Measurements from ENCODE around the gene ZNF488.

ZNF488 gene

DNA sequence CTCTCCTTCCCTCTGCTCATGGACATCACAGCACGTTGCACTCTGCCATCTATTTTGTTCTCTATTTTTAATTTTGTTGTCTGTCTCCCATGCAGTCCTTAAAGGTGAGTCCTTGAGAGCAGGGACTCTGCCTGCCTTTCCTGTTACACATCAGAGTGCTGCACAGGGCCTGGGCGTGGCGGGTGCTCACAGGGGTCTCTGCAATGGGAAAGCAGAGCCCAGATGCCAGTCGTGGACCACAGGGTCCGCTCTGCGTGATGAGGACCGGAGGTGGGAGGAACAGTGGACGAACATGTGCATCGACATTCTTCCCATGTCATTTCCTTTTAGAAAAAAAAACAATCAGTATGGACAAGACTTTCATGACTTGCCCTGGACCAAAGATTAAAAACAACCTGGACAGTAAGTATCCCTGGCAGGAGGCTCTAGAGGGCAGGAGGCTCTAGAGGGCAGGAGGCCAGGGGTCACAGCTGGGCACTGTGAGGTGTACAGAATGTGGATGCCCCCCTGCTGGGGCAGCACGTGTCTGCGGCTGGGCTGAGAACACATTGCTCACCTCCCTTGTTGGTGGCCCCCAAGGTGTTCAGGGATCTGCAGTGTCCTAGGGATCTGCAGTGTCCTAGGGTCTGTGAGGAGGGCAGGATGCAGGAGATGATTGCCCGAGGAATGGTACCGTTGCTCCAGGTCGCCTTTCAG is 29.6 kb upstream of the ZNF488 start:
- H3K27ac Mint-ChIP-seq = no peak overlapping the region
- H3K36me3 Mint-ChIP-seq = no peaks in the 10 kb centered on the region
- H3K9me3 Mint-ChIP-seq = no peaks in the 10 kb centered on the region
- H3K4me1 Mint-ChIP-seq = no peaks in the 10 kb centered on the region
- H3K27me3 Mint-ChIP-seq = no peaks in the 10 kb centered on the region
- no peak overlapping the region for H3K4me3 Mint-ChIP-seq

- Mint-ChIP-seq H3K4me3 (no peak overlapping the region), H3K27ac (no peak overlapping the region), H3K4me1 (no peaks in the 10 kb centered on the region), H3K9me3 (no peaks in the 10 kb centered on the region), H3K36me3 (no peaks in the 10 kb centered on the region), H3K27me3 (no peaks in the 10 kb centered on the region)
These were observed 28.8 kb upstream of the ZNF488 start for GRCh38 chr10:47412869-47413268.

DNA sequence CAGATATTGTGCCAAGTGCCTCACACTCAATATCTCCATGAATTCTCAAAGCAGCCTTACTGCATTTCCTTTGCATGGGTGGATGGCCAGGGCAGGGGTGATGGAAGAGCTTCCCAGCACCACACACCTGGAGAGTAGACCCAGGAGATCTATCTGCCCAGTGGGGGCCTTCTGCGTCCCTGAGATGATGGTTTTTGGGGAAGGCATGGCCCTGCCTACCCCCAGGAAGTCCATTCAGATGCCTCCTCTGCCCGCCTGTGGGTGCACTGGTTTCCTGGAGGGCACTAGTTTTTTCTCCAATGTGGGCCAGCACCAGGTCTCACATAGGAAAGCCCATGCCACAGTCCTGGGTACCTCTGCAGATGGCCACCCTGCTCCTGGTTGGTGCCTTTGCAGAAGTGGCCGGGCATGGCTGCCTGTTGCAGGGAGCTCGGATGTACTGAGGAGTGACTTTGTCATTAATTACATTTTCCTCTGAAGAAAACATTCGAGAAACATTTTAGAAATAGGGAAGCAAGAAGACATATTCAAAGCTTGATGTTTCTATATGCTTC is 28.2 kb upstream of the ZNF488 start:
- Mint-ChIP-seq H3K36me3 (no peaks in the 10 kb centered on the region), H3K27ac (no peak overlapping the region), H3K4me3 (no peak overlapping the region), H3K9me3 (no peaks in the 10 kb centered on the region), H3K27me3 (no peaks in the 10 kb centered on the region), H3K4me1 (no peaks in the 10 kb centered on the region)

DNA sequence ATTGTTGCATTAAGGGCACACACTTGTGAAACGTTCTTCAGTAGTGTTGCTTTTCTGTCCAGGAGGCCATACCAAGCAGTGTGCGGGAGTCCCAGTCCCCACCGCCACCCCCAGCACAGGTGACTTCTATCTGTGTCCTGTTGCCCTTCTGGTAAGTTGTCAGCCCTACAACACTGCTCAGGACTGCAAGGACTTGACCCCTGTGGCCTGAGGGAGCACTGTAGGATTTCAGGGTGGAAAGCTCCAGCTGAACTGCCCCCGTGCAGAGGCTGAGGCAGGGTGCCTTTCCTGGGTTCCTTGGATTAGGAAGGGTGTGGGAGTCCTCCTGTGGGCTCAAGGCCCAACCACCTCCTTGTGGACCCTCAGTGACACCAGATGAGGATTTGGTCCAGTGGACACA is 26.8 kb upstream of the ZNF488 start:
- Mint-ChIP-seq H3K27me3 (no peaks in the 10 kb centered on the region), H3K4me1 (no peaks in the 10 kb centered on the region), H3K4me3 (no peak overlapping the region), H3K9me3 (no peaks in the 10 kb centered on the region), H3K27ac (no peak overlapping the region), H3K36me3 (no peaks in the 10 kb centered on the region)

- no peak overlapping the region for H3K27ac Mint-ChIP-seq
- no peaks in the 10 kb centered on the region for H3K9me3 Mint-ChIP-seq
- no peaks in the 10 kb centered on the region for H3K27me3 Mint-ChIP-seq
- no peaks in the 10 kb centered on the region for H3K36me3 Mint-ChIP-seq
- no peak overlapping the region for H3K4me3 Mint-ChIP-seq
- no peaks in the 10 kb centered on the region for H3K4me1 Mint-ChIP-seq
These were observed 26.2 kb upstream of the ZNF488 start for GRCh38 chr10:47410271-47410670.

- Mint-ChIP-seq H3K9me3 (no peaks in the 10 kb centered on the region), H3K4me3 (no peak overlapping the region), H3K36me3 (no peaks in the 10 kb centered on the region), H3K4me1 (no peaks in the 10 kb centered on the region), H3K27ac (no peak overlapping the region), H3K27me3 (no peaks in the 10 kb centered on the region)
These were observed 25.8 kb upstream of the ZNF488 start for GRCh38 chr10:47409866-47410256.

DNA sequence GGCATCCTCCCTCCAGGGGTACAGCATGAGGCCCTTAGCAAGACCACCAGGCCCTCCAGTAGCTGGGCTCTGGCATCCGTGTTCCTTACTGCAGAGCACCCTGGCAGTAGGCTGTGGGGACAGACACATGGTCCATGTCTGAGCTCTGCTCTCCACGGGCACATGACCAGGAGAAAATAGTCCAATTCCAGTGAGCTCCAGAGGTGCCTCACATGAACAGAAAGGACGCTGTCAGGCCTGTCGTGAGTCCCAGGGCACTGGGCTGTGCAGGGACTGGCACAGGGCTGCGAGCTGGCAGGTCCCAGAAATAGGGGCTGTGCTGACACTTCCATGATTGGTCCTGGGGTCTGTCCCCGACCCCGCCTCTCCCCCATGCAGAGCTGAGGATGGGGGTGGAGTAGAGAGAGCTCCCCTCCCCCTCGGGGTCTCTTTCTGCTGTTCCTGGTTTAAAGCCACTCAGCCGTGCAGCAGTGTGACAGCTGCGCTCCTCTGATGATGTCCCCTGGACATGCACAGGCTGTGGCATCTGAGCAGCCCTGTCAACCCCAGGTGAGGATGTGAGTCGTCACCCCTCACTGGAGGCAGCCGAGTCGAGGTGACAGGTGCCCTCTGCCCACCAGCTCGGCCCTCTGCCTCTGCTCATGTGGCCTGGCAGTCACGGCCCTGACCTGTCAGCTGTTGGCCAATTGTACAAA is 25.2 kb upstream of the ZNF488 start:
- H3K4me3 Mint-ChIP-seq = no peak overlapping the region
- no peaks in the 10 kb centered on the region for H3K4me1 Mint-ChIP-seq
- no peaks in the 10 kb centered on the region for H3K36me3 Mint-ChIP-seq
- H3K27ac Mint-ChIP-seq = no peak overlapping the region
- no peaks in the 10 kb centered on the region for H3K27me3 Mint-ChIP-seq
- H3K9me3 Mint-ChIP-seq = no peaks in the 10 kb centered on the region

GRCh38 chr10:47408606-47409005 is 24.5 kb upstream of the ZNF488 start:
- no peaks in the 10 kb centered on the region for H3K9me3 Mint-ChIP-seq
- H3K27ac Mint-ChIP-seq = no peak overlapping the region
- no peaks in the 10 kb centered on the region for H3K36me3 Mint-ChIP-seq
- no peak overlapping the region for H3K4me3 Mint-ChIP-seq
- no peaks in the 10 kb centered on the region for H3K27me3 Mint-ChIP-seq
- no peaks in the 10 kb centered on the region for H3K4me1 Mint-ChIP-seq

DNA sequence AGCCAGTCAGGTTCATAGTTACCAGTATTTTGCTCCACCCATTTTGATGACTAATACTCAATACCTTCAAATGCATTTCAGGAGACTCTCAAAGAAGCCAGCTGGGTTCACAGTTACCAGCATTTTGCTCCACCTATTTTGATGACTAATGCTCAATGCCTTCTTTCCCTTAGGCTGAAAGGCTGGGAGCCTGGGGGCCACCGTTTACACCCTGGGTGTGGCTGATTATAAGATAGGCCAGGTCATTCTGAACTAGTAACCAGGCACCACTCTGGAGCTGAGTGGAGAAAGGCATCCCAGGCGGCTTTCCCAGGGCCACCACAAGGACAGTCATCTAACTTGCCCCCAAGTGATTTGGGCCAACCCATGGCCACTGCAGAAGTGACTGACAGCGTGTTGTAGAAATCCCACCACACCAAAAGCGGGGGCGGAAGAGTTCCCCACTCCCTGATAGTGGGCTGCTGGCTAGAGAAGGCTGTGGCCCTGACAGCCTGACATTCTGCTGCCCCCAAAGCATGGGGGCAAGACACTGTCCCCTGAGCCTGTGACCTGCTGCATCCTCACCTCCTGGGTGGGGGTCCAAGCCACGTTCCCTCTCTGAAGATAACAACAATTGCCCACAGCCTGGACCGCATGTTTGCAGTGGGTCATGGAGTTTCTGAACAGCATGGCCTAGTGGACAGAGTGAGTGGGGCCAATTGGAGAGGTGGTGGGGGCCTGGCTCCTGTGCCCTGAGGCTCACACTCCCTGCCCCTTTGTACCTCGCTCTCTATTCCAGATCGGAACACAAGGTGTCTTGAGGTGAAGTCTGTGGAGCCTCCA is 23.0 kb upstream of the ZNF488 start:
- no peak overlapping the region for H3K4me3 Mint-ChIP-seq
- H3K27me3 Mint-ChIP-seq = no peaks in the 10 kb centered on the region
- no peaks in the 10 kb centered on the region for H3K36me3 Mint-ChIP-seq
- no peak overlapping the region for H3K27ac Mint-ChIP-seq
- H3K4me1 Mint-ChIP-seq = no peaks in the 10 kb centered on the region
- no peaks in the 10 kb centered on the region for H3K9me3 Mint-ChIP-seq

GRCh38 chr10:47406548-47406869 is 22.4 kb upstream of the ZNF488 start:
- H3K27me3 Mint-ChIP-seq = no peaks in the 10 kb centered on the region
- no peaks in the 10 kb centered on the region for H3K4me1 Mint-ChIP-seq
- no peak overlapping the region for H3K4me3 Mint-ChIP-seq
- H3K36me3 Mint-ChIP-seq = no peaks in the 10 kb centered on the region
- no peaks in the 10 kb centered on the region for H3K9me3 Mint-ChIP-seq
- H3K27ac Mint-ChIP-seq = no peak overlapping the region

DNA sequence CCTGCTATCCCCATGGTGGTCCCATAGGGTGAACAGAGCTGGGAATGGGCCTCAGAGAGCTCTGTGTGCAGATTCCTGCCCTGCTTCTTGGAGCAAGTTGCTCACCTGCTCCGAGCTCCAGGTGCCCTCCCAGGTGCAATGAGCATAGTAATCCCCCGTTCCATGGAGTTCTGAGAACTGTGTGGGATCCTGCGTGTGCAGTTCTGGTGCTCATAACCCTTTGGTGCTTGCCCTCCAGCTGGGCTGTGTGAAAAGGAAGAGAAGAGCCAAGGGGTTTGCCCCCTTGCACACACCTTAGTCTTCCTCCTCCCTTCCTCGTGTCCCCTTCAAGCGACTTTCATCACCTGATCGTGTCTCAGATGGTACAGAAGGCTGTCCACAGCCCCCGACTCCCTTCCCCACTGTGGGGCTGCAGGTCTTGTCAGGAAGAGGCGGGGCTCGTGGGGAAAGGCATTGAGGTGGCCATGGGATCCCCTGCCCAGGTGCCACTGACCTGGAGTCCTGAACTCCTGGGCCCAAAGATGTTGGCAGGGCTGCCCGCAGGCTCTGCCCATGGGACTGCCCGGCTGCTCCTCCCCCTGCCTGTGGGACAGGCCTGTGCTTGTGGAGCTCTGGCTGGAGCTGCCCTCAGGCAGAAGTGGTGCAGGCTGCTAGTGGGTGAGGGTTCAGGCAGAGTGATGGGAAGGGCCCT is 21.9 kb upstream of the ZNF488 start:
- Mint-ChIP-seq H3K4me1 (no peaks in the 10 kb centered on the region), H3K9me3 (no peaks in the 10 kb centered on the region), H3K36me3 (no peaks in the 10 kb centered on the region), H3K27me3 (no peaks in the 10 kb centered on the region), H3K4me3 (no peak overlapping the region), H3K27ac (no peak overlapping the region)

DNA sequence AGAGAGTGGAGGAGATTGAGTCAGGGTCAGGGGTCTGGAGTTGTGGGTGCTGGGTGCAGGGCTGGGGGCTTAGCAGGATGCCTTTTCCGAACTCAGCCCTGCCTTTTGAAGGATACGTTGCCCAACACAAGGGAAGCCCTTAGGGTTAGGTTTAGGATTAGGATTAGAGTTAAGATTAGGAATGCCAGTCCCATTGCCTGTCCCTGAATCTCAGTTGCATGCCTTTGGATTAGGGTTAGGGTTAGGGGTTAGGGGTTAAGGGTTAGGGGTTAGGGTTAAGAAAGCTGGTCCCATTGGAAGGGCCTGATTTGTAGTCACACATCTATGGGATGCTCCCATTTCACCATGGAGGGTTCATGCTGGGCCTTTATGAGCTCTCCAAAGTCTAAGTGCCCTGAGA is 20.8 kb upstream of the ZNF488 start:
- Mint-ChIP-seq H3K4me1 (no peaks in the 10 kb centered on the region), H3K36me3 (no peaks in the 10 kb centered on the region), H3K9me3 (no peaks in the 10 kb centered on the region), H3K27ac (no peak overlapping the region), H3K27me3 (peaks cover 2% of the 10 kb centered on the region), H3K4me3 (no peak overlapping the region)

GRCh38 chr10:47404446-47404845 is 20.4 kb upstream of the ZNF488 start:
- Mint-ChIP-seq H3K9me3 (no peaks in the 10 kb centered on the region), H3K4me3 (no peak overlapping the region), H3K36me3 (no peaks in the 10 kb centered on the region), H3K27ac (no peak overlapping the region), H3K27me3 (peaks cover 2% of the 10 kb centered on the region), H3K4me1 (no peaks in the 10 kb centered on the region)

DNA sequence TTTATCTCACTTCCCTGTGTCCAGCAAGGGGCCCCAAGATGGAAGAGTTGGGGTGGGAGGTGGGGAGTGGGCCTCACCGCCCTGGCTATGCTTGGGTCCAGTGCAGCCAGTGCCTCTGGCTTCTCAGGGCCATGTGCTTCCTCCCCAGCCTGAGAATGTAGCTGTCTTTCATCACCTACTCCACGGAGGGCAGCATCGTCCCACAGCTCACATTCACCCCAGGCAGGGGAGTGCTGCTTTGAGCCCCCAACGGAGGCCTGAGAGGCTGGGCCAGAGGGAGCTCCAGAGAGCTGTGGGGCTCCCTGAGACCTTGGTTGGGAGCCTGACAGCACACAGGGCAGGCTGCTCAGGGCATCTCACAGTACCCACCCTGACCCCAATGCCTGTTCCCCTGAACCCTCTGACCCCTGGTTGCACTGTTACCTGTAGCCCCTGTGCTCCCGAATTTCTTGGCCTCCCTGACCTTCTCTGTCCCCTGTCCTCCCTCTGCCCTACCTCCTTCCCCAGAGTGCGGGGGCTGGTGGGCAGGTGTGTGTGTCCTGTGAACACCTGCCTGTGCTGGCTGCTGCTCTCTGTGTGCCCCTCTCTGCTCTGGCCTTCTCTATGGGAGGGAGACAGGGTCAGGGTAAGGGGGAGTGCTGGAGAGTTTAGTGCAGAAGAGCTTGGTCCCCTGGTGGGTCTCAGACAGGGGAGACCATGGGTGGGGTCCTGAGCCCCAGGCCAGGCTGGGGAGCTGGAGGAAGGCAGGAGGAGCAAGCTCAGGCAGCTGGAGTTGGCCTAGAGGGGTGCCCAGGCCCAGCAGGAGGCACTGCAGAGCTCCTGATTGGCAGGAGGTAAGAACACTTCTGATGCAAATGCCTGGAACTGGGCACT is 19.6 kb upstream of the ZNF488 start:
- Mint-ChIP-seq H3K4me1 (no peaks in the 10 kb centered on the region), H3K9me3 (no peaks in the 10 kb centered on the region), H3K36me3 (no peaks in the 10 kb centered on the region), H3K27ac (no peak overlapping the region), H3K27me3 (peaks cover 2% of the 10 kb centered on the region), H3K4me3 (no peak overlapping the region)

Data from activated naive CD4-positive, alpha-beta T cell treated with anti-CD3 and anti-CD28 coated beads, Interleukin-2, amount 50 U/mL, for 24 hours (primary cell).